Measurements from ENCODE around the gene CTSA. TPM values are rescaled to one million over a fixed set of nuclear protein-coding genes. Genes with fewer than 3 reads are reported as not detected.

CTSA gene
- total and polyA plus RNA-seq, 9 of the 15 experiments (the other 6 are each of a cell fraction or from before 2014, with no cell fraction given): 8.8 to 61.7 (median 28.3) TPM

- Histone ChIP-seq H3K79me2 (ENCODE audit: control insufficient read depth, insufficient read depth, low read length) (peaks cover 8% of the 10 kb centered on the region; the same call in 1 of the 3 replicates), H3K9ac (ENCODE audit: insufficient read depth in 1 of 2, low read depth in 2 of 2, low read length in 2 of 2) (peak overlapping the region; percentile 74 to 94), H3K4me3 (peak overlapping the region; percentile 69), H3K4me2 (ENCODE audit: insufficient read depth, low read length) (peak overlapping the region; percentile 81), H3K27me3 (ENCODE audit: control insufficient read depth in 2 of 2, insufficient read depth in 2 of 2, low read length in 2 of 2) (no peaks in the 10 kb centered on the region), H3K4me1 (replicated peaks in 1 of 2; ENCODE audit: control insufficient read depth in 2 of 2, insufficient read depth in 2 of 2, low read length in 2 of 2) (peaks cover 12 to 40% of the 10 kb centered on the region in 2 experiments), H3K27ac (ENCODE audit: extremely low read depth, low read depth, low read length) (peak overlapping the region; percentile 74), H3K36me3 (ENCODE audit: control insufficient read depth, insufficient read depth, low read length) (peaks cover 36% of the 10 kb centered on the region; the same call in 2 of the 3 replicates), H4K20me1 (replicated peaks; ENCODE audit: control insufficient read depth, insufficient read depth, low read length) (no peaks in the 10 kb centered on the region), H2AFZ (ENCODE audit: low read depth, low read length) (peak overlapping the region; percentile 96), H3K9me1 (ENCODE audit: control insufficient read depth, insufficient read depth, low read length) (no peaks in the 10 kb centered on the region), H3K9me3 (replicated peaks; ENCODE audit: control insufficient read depth, insufficient read depth, low read depth, low read length) (no peaks in the 10 kb centered on the region)
- 81% methylated on average over 59 of the region's 79 CpGs for WGBS (ENCODE audit: insufficient coverage, low coverage, missing lambda C conversion rate)
- intact Hi-C loops (cut with micrococcal nuclease): loop anchor here (5.0 kb wide), 1 partner anchor 72 kb away; no protein-coding TSS in a partner anchor
- peak in 1 of 4 experiments; percentile 19 for DNase-seq (ENCODE audit: extremely low read depth in 1 of 4, low spot score in 3 of 4)
- 0 out of 3 replicates have a peak, but pooled peaks have one; percentile 8 for ATAC-seq
- FAIRE-seq: no peak
- BruUV-seq (replicated peaks): TSS peak; percentile 81
- in situ Hi-C loops (cut with MboI): no loop called here
- ChIA-PET CTCF (ENCODE audit: low intra/inter-chr PET ratio) (interaction anchor here (1.0 to 2.7 kb wide), 2 partner anchors 90 to 92 kb away, joined by 3 to 9 read pairs; no protein-coding TSS in a partner anchor), POLR2A (interaction anchor here (0.5 to 1.4 kb wide), 7 partner anchors 9 to 64 kb away, joined by 3 to 11 read pairs (median 4); partner anchors contain the start of gene ZSWIM1)
- no peak for TF ChIP-seq MBD2 (IDR thresholded peaks at IDR 0.05; ENCODE audit: borderline replicate concordance, low read depth)
- TF ChIP-seq YY1 (IDR thresholded peaks at IDR 0.05; ENCODE audit: borderline replicate concordance in 1 of 3, control insufficient read depth in 1 of 3, extremely low read depth in 1 of 3, insufficient read depth in 3 of 3, insufficient read length in 1 of 3, insufficient replicate concordance in 2 of 3, low read depth in 1 of 3, low read length in 2 of 3): peak in 1 of 3 experiments; percentile 6
- no peak for TF ChIP-seq NCOR1 (IDR thresholded peaks at IDR 0.05)
- TF ChIP-seq ZNF830 (CRISPR knock-in tag; IDR thresholded peaks at IDR 0.05): no peak
- TF ChIP-seq ATF2 (CRISPR knock-in tag; IDR thresholded peaks at IDR 0.05): no peak
- TF ChIP-seq TFAM (CRISPR knock-in tag; conservative IDR thresholded peaks at IDR 0.05): no peak
- TF ChIP-seq ZSCAN29 (IDR thresholded peaks at IDR 0.05): no peak
- TF ChIP-seq CREBBP (IDR thresholded peaks at IDR 0.05; ENCODE audit: low read depth, low read length): no peak
- peak; percentile 87 for TF ChIP-seq ZBTB33 (CRISPR knock-in tag; IDR thresholded peaks at IDR 0.05)
- TF ChIP-seq ZNF277 (CRISPR knock-in tag; IDR thresholded peaks at IDR 0.05; ENCODE audit: borderline replicate concordance): no peak
- TF ChIP-seq ZBTB49 (CRISPR knock-in tag; IDR thresholded peaks at IDR 0.05; ENCODE audit: borderline replicate concordance): no peak
Measured at GRCh38 chr20:45890077-45890984, 804 bp upstream of the CTSA start.

All from K562 (cell line).